Measurements from ENCODE around the gene CRACDL. TPM values are rescaled to one million over a fixed set of nuclear protein-coding genes. Genes with fewer than 3 reads are reported as not detected.
"Not testable (repeated sequence)": the region's sequence is repeated elsewhere in the genome, so short reads cannot be mapped to it uniquely, and the experiment has no call there.

The CRACDL gene
- total RNA-seq, 2 donors from 2014 or later = 14.8 to 22.4 TPM

DNA sequence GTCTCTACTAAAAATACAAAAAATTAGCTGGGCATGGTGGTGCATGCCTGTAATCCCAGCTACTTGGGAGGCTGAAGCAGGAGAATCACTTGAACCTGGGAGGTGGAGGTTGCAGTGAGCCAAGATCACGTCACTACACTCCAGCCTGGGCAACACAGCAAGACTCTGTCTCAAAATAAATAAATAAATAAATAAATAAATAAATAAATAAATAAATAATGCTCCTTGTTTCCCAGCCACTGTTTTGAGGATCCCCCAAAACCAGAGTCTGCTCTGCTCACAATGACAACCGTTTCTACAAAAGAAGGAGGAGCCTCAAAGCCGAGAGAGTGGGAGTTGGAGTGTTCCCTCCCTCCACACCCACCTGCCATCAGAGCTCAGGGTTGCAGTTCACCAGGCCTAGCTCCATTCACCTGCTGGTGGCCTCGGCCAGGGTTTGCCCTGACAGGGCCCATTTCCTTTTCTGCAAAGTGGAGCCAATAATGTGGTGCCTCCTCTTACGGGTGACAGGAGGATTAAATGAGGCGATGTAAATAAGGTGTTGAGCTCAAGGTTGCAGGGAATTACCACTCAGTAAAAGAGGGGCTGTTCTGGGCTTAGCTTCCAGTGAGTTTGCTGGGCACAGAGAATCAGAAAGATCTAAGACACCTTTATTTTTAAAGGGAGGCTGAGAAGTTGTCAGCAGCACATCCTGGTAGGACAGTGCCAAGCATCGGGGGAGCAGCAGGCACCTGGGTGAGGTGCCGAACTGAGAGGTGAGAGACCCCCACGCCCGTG, 25.5 kb downstream of the CRACDL start:
- intact Hi-C loops (cut with DNase I, micrococcal nuclease) = no loop called here
- no peak for ATAC-seq
- no peak for DNase-seq

DNA sequence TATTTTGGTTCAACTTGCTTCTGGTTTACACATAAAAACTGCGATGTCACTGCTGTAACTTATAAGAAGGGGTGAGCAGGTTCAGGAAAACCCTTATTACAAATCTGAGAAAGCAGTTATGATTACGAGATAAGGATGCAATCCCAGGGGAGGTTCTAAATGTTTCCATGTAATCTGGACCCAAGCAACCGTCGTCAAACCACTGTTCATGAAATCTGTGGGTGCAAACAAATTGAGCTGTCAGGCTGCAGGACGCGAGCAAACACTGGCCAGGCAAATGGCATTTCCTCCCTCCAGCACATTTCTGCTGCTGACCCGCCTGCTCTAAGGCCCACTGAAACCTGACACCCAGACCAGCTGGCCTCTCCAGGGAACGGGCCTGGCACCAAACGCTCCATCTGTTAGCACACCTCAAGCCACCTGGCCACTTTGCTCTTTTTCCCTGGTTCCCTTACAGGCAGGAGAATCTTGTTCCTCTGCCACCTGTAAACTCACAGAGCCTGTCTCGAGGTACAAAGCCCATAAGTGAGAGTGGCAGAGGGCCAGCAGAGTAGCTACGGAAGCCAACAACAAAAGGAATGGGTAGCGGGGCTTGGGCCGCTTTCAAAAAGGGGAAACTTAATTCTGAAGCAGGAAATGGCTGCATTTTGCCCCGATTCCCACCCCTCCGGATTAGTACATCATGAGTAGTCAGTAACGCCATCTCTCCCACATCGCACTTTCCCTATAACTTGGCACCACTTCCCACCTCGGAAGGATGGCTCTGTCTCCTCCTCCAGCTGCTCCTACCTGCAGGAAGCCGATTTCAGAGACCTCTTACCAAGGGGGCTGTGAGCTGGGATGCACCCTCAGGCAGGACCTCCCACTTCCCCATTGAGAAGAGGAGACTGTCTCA, 26.5 kb downstream of the CRACDL start:
- peak; percentile 64 for ATAC-seq
- peak; percentile 30 to 31 for DNase-seq
- intact Hi-C loops (cut with DNase I, micrococcal nuclease) = no loop called here

DNA sequence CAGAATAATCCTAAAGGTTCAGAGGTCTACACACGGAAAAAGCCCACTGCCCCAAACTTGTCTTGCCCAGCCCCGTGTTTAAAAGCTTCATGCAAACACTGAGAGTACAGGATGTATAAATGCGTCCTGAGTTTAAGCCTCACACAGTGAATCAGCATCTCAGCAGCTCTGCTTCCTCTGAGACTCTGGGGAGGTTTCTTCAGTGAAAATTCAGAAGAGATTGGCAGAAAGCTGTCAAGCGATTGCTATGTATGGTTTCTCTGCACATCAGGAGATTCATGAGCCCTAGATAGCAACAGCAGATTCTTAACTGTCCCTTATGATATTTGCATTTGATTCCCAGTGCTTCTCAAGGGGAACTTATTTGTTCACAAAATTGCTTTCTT, 27.1 kb downstream of the CRACDL start:
- ATAC-seq (no peak), DNase-seq (no peak)
- intact Hi-C loops (cut with DNase I, micrococcal nuclease) = no loop called here

DNA sequence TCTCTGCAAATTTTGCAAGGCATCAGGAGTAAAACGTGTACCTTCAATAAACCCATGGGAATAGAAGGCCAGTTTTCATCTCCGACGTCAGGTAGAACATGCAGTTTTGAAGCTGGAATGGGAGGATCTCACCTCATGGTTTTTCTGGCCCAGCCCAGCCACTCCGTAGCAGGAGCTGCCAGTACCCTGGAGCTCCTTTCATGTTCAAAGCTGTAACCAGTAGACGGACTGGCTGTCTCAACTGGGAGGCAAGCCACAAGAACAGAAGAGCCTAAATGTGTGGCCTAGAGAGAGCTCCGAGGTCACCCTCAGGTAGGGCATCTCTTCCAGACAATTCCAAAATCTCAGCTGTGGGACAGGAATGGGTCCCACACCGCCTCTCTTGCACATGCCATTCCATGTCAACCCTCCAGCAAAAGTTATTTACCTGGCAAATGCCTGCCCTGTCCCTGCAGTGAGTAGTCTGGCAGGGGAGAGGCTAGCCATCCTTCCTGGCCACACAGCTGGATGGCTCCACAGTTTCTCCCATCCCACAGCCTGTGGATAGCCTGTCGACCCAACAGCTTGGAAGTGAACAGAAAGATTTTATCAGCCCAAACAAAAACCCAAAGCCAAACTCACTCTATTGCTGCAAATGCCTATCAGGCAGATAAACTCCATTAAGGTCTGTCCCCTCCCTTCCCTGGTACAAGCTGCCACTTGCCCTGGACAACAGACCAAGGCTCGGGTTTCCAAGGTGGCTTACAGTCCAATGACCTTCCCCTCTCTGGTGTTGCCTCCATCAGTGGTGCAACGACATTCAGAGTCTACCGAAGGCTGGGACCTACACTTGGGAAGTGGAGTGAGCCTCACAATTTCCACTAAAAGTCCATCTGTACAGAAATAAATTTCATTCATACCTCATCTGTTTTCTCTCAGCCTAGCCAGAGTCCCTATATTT, 27.8 kb downstream of the CRACDL start:
- intact Hi-C loops (cut with DNase I, micrococcal nuclease) = no loop called here
- ATAC-seq (no peak), DNase-seq (no peak)

DNA sequence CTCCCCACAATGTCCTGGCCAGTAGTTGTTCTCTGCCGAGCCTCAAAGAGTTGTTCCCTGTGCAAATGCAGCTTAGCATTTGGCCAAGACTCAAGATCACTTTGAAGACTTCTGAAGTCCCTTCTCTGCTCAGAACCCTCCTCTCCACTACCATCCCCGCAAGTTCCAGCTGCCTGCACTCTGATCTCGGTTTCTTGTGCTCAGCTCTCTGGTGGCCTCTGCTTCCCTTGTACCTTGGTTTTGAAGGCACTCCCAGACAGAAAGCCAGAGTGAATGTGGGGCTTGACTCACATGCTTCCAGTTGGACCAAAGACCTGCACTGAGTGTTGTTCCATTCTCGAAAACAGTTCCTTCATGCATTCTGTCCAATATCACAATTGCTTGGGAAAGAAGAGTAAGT, 28.6 kb downstream of the CRACDL start:
- no peak for ATAC-seq
- DNase-seq = no peak
- intact Hi-C loops (cut with DNase I, micrococcal nuclease) = no loop called here

DNA sequence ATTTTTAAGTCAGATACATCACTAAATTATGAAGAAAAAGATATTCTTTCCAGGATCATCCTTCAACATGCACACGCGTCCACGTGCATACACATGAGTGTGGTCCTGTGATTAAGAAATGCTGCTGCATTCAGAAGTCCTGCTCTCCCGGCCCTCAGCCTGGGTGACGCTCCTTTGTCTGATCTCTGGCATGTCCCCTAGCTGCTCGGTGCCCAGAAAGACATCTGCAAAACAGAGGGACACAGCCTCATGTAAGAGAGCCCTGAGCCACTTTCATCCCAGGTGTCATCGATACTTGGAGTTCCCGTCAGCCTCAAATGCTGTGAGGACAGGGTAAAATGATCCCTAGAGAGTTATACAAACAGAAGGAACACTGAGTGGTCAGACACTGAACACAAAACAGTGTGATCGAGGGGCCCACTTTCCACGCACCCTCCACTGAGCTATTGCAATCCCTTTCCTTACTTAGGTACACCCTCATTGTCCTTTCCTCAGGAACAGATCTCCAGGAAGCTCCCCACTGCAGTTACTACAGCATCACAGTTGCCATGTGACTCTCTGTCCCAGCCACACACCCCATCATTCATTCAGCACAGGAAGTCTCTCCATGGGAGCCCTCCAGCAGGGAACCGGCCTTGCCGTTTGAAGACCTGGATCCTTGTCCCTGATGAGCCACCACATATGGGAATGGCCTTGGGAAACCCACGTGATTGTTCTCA, 32.1 kb downstream of the CRACDL start:
- ATAC-seq (no peak), DNase-seq (no peak)
- intact Hi-C loops (cut with DNase I, micrococcal nuclease) = no loop called here

DNA sequence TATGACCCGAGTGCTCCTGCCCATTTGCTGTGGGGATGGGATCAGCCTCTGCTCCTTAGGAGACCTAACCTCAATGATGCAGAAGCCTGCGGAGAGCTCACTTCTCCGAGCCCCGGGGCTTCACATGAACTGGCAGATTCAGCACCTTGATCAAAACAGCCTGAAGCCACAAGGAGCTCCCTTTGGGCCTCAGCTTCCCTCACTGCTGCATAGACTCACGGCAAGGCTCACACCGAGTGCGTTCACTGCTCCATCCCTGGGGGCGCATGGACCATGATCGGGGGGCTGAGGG, 33.0 kb downstream of the CRACDL start:
- DNase-seq = no peak
- intact Hi-C loops (cut with DNase I, micrococcal nuclease) = no loop called here
- ATAC-seq = no peak

DNA sequence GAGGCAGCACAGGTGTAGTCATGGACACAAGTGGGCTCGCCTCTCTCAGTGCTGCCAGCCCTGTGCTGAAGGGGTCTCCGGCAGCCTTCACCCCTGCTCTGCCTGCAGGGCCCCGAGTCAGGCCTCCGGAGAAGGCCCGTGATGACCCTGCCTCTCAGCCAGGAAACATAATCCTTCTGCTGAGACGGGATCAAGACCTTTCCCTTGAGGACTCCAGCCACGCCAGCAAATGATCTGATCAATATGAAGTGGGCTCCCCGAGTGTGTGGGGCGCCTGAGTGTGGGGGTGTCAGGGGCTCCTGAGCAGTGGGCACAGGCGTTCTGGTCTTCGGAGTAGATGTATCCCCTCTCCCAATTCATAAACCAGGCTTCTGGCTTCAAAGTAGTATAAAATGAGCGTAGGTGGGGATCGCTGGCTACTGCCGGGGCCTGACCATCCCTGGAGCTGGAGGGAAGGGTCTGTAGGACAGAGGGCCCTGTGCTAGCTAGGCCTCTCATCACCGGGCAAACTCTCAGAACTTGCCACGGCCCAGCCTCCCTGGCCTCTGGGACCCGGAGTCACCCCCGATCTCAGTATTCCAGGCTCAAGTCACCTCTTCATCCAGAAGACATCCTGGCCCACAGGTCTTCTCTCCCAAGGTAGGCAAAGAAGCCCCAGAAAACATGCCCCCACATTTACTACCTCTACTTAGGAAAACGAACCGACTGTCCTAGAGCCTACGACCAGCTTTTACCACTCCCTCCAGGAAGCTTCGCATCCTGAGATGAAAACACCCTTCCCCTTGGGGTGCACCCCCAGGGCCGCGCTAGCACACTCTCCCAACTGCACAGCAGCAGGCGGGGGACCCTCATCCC, 33.6 kb downstream of the CRACDL start:
- intact Hi-C loops (cut with DNase I, micrococcal nuclease) = no loop called here
- no peak for ATAC-seq
- DNase-seq = no peak

DNA sequence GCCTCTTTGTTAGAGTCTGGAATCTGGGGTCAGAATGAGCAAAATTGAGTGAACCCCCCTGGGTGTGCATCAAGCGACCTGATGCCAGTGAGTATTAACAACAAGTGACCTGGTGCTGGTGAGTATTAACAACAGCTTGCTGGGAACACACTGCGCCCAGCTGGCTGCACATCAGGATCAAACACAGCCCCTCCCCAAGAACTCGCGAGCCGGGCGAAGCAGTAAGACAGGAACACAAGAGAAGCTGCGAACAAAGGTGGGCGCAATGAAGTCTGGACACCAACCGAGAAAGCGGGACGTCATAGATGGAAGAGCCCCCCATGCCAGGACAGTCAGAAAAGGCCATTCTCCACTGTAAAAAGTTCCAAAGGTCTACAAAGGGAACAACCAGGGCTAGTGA, 34.3 kb downstream of the CRACDL start:
- ATAC-seq (no peak), DNase-seq (no peak)
- intact Hi-C loops (cut with DNase I, micrococcal nuclease) = no loop called here

DNA sequence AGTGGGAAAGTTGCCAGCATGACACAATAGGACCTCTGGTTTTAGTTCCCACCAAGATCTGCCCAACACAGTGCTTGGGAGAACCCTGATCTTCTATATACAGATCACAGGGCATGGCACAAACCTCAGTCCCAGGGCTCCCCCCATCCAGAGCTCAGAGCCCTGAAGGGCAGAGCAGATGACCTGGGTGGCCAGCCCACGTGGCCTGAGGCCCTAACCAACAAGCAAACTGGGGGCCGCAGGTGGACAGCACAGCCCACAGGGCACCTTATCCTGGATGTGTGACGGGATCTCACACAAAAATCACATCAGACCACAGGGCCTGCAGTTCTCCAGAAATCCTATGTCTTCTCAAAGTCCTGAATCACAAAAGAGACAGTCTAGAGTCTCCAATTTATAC, 34.7 kb downstream of the CRACDL start:
- ATAC-seq (no peak), DNase-seq (no peak)
- intact Hi-C loops (cut with DNase I, micrococcal nuclease) = no loop called here

DNA sequence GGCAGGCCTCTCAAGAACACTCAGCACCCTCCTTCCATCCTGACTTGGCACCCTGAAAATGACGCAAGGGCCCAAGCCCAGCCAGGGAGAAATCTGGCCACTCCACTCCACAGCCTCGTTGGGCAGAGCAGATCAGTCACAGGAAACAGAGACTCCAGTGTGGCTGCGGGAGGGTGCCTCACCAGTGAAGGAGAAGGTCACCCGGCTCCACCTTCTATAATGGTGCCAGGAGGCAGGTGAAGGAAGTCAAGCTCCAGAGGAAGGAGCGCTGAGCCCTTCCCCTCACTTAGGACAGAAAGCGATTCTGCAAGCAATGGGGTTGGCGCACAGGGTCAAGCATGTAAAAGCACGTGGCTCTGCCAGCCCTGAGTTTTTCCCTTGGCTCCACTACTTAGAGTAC, 35.3 kb downstream of the CRACDL start:
- intact Hi-C loops (cut with DNase I, micrococcal nuclease) = no loop called here
- no peak for ATAC-seq
- no peak for DNase-seq

DNA sequence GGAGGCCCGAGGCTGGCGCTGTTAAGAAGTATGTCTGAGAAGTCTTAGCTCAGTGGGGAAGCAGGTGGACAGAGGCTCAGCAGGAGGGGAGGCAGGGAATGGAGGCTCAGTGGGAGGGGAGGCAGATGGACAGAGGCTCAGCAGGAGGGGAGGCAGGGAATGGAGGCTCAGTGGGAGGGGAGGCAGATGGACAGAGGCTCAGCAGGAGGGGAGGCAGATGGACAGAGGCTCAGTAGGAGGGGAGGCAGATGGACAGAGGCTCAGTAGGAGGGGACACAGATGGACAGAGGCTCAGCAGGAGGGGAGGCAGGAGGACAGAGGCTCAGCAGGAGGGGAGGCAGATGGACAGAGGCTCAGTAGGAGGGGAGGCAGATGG, 36.3 kb downstream of the CRACDL start:
- intact Hi-C loops (cut with DNase I, micrococcal nuclease); DNase-seq; ATAC-seq: not testable (repeated sequence)

DNA sequence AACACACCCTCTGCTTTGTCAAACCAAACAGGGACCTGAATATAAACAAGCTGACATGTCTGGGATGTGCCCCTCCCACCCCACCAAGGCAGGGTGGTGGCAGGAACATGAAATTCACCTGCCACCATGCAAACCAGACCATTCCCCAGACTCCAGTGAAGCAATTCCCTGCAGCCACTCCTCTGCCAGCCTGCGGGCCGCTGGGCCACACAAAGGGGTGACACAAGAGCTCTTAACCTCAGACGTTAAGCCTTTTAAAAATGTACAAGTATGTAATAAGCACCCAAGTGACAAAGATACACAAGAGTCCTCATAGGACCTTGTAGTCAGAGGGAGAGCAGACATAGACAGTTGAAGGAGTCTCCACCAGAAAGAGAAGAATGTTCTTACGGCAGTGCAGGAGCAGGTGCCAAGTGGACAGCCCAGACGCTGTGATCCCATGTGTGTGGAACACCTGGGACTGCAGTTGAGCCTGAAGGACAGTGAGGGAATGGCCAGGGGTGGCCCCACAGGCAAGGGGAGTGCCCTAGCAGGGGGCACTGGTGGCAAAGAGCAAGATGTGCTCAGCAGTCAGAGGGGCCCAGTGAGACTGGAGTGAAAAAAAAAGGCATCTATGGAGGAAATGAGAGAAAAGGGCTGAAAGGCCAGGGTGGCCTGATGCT, 36.9 kb downstream of the CRACDL start:
- ATAC-seq (no peak), DNase-seq (no peak)
- intact Hi-C loops (cut with DNase I, micrococcal nuclease) = no loop called here

DNA sequence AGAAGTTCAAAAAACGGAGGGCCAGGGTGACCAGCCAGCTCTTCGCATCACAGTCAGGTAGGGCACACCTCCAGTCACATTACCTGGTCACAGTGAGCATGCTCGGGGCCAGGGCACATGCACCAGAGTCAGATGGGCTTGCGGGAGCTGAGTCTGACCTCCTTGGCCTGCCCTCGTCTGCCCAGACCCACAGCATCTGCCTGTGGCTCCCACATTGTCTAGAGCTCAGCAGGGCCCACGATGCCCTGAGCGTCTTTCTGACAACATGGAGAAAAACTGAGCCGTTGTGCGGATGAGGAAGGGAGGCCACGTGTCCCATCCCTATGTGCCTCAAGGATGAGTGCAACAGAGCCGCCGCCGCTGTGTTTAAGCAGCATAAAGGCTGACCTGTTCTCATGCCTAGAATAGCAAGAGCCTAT, 37.6 kb downstream of the CRACDL start:
- intact Hi-C loops (cut with DNase I, micrococcal nuclease) = no loop called here
- ATAC-seq = no peak
- no peak for DNase-seq

DNA sequence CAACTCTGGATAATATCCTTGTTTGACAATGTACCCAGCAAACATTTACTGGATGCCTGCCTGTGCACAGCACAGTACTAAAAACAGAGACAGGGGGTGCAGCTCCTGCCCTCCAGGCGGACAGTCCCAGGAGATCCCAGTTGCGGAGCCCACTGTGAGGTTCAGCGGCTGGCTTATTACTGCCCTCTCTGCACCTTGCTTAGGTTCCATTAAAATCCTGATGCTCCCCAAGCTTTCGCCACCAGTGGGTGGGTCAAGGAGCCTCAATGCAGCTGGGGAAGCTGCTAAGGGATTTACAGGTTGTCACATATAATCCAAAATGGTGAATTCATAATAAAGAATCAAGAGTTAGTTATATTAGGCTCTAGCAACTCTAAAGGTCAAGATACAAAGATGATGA, 38.3 kb downstream of the CRACDL start:
- no peak for DNase-seq
- intact Hi-C loops (cut with DNase I, micrococcal nuclease) = no loop called here
- ATAC-seq = no peak

DNA sequence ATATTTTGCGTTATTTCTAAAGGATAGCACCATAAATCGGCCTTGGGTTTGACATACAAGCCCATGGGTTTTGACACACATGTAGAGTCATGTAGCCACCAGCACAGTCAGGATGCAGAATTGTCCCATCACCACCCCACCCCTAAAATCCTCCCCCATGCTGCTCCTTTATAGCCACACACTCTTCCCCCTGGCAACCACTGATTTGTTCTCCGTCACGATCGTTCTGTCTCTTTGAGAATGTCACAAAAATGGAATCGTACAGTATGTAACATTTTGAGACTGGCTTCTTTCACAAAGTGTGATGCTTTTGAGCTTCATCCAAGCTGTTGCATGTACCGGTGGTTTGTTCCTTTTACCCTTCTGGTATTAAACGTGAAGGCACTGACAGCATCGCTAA, 39.1 kb downstream of the CRACDL start:
- intact Hi-C loops (cut with DNase I, micrococcal nuclease) = no loop called here
- DNase-seq (no peak), ATAC-seq (no peak)

DNA sequence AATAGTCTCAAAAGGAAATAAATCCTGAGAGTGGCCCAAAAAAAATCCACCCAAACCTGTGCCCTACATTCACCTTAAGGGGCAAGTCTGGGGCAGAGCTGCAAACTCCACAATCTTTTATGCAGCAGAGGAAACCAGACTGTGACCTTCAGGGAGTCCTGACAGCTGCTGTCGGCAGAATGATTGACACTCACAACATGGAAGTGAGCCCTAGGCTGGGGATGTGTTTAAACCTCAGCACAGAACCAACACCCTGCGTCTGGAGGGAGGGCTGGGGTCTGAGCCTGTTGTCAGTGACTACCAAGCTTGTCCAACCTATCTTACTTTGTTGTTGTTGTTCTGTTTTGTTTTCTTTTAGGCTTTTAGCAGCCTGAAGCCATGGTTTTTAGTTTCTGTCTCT, 39.6 kb downstream of the CRACDL start:
- ATAC-seq = no peak
- no peak for DNase-seq
- intact Hi-C loops (cut with DNase I, micrococcal nuclease) = no loop called here

DNA sequence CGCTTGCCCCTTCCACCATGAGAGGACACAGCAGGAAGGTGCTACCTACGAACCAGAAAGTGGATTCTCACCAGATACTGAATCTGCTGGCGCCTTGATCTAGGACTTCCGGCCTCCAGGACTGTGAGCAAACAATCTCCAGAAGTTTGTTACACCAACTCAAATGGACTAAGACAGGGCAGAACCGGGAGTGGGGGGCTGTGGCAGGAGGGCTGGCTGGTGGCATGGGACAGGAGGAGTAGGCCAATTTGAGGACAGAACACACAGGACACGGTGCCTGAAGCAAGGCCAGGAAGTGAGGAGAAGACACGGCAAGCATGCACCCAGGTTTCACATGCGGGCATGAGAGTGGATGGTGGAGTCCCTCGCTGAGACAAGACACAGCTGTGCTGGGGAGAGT, 40.1 kb downstream of the CRACDL start:
- DNase-seq (no peak), ATAC-seq (no peak)
- intact Hi-C loops (cut with DNase I, micrococcal nuclease) = no loop called here
